Choroid plexus epithelial cell (primary cell): ENCODE measurements around the gene PON3.

ENCODE experiments used
- DNase-seq: peaks from one replicate; pipeline ENCODE4 v3.0.0-alpha.2; 2010; ENCODE audit warnings: low read depth
- H3K4me3 ChIP-seq: 2 replicates; pipeline ENCODE4 v1.5.1; 2011; ENCODE audit warnings: low read depth, mild to moderate bottlenecking, control low read depth, low read length, moderate library complexity
- TF ChIP-seq, protein P1 (sequence below): conservative IDR thresholded peaks from 2 replicates; pipeline ENCODE4 v1.5.1; 2011; ENCODE audit warnings: low read depth, mild to moderate bottlenecking, control low read depth, inconsistent platforms, low read length, moderate library complexity

The PON3 gene

DNA sequence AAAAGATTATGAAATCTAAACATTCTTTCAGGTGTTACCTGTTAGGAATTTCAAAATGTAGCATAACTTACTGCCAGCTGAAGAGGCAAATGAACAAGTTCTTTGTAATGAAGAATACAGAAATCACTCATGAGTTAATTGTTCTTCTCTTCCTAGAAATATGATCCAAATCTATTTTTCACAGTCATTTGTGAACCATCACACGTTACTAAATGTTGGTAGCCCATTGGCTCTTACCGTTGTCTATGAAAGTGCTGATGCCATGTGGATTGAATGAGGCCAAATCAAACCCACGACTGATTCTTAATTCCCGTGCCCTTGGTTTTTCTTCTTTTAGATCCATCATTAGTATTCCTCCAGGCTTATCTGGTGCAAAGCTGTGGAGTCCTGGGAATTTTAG is 15.9 kb upstream of the PON3 start:
- no peak for DNase-seq
- TF ChIP-seq, protein P1, sequence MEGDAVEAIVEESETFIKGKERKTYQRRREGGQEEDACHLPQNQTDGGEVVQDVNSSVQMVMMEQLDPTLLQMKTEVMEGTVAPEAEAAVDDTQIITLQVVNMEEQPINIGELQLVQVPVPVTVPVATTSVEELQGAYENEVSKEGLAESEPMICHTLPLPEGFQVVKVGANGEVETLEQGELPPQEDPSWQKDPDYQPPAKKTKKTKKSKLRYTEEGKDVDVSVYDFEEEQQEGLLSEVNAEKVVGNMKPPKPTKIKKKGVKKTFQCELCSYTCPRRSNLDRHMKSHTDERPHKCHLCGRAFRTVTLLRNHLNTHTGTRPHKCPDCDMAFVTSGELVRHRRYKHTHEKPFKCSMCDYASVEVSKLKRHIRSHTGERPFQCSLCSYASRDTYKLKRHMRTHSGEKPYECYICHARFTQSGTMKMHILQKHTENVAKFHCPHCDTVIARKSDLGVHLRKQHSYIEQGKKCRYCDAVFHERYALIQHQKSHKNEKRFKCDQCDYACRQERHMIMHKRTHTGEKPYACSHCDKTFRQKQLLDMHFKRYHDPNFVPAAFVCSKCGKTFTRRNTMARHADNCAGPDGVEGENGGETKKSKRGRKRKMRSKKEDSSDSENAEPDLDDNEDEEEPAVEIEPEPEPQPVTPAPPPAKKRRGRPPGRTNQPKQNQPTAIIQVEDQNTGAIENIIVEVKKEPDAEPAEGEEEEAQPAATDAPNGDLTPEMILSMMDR, result no peak
- H3K4me3 ChIP-seq, result no peak overlapping the region

GRCh38 chr7:95411666-95412065 is 15.5 kb upstream of the PON3 start:
- DNase-seq, result no peak

GRCh38 chr7:95411036-95411435 is 14.9 kb upstream of the PON3 start:
- TF ChIP-seq, protein P1, result no peak
- H3K4me3 ChIP-seq, result no peak overlapping the region
- DNase-seq, result no peak

More at GRCh38 chr7:95411666-95412065, 15.5 kb upstream of the PON3 start:
- H3K4me3 ChIP-seq, result no peak overlapping the region
- TF ChIP-seq, protein P1, result no peak

- TF ChIP-seq, protein P1, result no peak
- H3K4me3 ChIP-seq, result no peak overlapping the region
- no peak for DNase-seq
Measured at GRCh38 chr7:95407751-95408150, 11.6 kb upstream of the PON3 start.

DNA sequence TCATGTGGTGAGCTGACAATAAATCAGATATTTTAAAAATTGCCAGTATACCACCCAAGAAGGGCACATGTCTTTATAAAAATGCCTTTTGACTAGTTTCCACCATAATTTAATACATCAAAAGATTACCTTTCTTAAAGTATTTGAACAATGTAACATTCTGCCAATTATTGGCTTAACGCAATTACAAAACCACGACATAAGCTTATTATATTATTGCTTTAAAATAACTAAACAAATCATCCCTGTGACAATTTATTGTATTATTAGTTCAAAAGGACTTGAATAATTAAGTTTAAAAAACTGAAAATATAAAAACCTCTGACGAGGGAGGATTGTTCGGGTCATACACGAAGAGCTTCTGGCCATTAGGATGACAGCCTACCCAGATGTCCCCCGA is 9.6 kb upstream of the PON3 start:
- DNase-seq, result no peak
- no peak overlapping the region for H3K4me3 ChIP-seq
- TF ChIP-seq, protein P1, result no peak

DNA sequence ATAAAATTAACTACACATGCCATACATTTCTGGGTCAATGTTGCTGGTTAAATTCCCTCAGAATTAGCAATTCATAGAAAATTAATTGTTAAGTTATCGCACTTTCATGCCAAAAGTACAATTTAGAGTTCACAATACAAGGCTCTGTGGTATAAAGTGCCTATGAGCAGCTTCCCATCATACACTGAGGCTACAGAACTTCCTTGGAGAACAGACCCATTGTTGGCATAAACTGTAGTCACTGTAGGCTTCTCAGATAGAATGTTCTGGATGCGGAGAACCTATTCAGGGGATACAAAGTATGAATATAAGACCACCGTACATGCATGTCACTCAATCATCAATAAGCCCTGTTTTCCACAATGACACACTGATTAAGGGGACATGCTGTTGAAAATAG is 9.0 kb upstream of the PON3 start:
- no peak for DNase-seq
- TF ChIP-seq, protein P1, result no peak
- no peak overlapping the region for H3K4me3 ChIP-seq

DNA sequence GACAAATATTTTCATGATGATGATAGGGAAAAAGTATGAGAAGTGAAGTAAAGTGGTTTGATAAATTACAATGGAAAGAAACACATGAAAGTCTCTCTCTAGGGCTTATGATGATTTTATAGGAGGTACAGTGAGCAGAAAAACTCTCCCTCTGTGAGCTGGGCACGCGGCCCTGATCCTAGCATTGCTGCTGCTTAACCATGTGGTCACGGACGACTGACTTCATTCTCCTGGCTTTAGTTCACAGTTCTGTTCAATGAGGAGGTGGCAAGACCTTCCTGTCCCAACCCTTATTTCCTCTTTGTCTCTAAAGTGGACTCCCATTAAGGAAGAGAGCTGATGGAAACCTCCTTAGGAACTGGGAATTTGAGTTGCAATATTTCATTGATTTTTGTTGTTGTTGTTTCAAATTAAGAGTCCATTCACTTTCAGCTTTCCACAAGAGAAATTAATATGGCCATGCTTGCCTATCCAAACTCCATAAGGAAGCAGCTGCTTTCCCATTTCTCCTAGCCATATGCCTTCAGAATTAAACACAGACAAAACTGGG is 8.2 kb upstream of the PON3 start:
- H3K4me3 ChIP-seq, result no peak overlapping the region
- TF ChIP-seq, protein P1, result no peak
- DNase-seq, result peak; percentile 16
